NCI-H1417 (cell line): ENCODE results near the gene SCIN.
A peak's percentile ranks its signal among the peaks of the same experiment; 100 is the strongest.
"Not testable (repeated sequence)": the region's sequence is repeated elsewhere in the genome, so short reads cannot be mapped to it uniquely, and the experiment has no call there.

Experiments
- DNase-seq, 3 experiments: peaks; one replicate each; lab custom pipeline; 2025; lab: John Stamatoyannopoulos, UW

Gene SCIN

DNA sequence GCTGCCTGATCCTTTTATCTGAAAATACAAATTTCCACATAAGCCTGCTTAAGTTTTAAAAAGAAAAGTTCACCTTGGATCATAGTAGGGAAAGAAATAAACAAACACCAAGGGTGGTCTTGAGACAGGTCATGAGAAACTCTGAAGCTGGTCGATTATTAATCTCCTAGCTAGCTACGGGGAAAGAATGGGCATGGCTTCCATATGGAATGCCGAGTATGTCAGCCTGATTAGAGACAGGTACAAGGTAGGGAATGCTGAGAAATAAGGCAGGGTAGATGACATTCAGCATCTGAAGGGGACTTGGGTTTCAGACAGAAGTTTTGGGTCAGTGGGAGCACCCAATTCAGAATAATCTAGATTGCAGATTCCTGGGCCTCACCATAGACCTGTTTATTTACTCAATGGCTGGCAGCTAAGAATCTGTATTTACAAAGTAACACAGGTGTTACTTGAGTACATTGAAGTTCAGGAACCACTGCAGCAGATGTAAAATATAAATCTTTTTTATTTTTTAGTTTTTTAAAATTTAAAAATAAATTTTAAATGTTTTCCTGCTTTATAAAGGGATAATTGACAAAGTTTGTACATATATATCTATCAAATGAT is 49.0 kb downstream of the SCIN start:
- DNase-seq, result no peak

DNA sequence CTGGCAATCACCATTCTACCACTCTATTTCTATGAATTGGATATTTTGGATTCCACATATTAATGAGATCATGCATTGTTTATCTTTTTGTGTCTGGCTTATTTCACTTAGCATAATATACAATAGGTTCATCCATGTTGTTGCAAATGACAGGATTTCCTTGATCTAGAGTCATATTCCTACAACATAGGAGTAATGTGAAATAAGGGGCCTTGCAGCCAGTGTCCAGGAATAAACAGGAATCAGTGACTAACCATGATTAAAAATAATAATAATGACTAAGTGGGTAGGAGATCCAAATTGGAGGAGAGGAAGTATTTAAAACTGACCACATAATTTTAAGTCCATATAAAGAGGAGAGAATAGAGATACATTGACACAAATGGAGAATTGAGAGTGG is 49.9 kb downstream of the SCIN start:
- DNase-seq, result no peak

DNA sequence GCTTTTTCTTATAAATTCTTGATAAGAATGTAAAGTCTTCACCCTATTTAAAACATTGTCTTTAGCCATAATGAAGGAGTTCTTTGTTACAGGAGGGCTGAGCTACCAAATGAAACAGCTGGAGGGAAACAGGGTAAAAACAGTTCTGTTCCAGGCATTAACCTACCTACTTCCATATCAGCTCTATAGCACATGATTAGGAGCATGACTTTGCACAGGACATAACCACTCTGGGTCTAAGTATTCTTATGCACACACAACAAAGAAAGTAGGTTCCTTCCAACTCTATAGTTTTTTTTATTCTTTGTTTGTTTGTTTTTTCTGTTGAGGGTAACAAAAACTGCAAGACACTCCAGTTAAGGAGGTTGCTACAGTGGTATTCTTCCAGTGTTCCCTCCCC is 52.7 kb downstream of the SCIN start:
- DNase-seq, result peak in 1 of 3 experiments; percentile 39

DNA sequence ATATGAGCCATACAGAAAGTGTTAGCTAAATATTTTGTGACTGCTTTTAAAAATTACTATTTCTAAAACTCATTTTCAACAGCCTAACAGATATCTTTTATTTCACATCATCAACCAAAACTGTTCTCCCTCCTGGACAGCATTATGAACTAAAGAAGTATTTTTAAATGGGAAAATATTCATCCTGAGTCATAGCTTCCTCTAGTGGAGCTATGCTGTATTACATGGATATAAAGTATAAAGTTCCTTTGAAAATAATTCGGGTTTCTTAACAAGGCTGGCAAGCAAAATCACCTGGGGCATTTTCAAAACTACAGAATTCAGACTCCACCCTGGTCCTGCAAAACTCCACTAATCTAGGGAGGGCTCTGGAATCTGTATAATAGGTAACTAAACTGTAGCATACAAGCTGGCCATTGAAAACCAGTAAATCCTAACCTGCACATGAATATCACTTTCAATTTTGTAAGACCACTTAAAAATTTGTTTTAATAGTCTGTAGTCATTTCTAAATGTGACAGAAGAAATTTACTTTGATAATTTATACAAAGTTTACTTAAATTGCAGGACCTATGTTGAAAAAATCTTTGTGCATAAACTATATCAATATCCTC is 53.5 kb downstream of the SCIN start:
- peak; percentile 17 to 72 (median 53) for DNase-seq

DNA sequence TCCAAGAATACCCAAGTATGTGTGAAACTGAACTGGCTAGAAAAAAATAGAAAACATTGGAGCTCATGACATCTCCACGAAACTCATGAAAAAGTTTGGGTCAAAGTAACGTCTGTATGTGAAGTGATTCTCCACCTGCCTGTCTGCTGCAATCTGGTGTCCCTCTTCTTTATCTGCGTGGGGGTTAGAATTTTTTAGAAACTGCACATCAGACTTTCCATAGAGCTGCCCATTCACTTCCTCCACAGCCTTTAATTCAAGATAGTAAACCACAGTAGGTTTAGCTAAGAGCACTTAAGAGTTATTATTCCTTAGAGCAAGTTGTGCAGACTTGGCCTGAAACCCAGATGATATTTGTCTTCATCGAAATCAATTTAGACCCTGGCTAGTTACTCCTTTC is 55.3 kb downstream of the SCIN start:
- no peak for DNase-seq

DNA sequence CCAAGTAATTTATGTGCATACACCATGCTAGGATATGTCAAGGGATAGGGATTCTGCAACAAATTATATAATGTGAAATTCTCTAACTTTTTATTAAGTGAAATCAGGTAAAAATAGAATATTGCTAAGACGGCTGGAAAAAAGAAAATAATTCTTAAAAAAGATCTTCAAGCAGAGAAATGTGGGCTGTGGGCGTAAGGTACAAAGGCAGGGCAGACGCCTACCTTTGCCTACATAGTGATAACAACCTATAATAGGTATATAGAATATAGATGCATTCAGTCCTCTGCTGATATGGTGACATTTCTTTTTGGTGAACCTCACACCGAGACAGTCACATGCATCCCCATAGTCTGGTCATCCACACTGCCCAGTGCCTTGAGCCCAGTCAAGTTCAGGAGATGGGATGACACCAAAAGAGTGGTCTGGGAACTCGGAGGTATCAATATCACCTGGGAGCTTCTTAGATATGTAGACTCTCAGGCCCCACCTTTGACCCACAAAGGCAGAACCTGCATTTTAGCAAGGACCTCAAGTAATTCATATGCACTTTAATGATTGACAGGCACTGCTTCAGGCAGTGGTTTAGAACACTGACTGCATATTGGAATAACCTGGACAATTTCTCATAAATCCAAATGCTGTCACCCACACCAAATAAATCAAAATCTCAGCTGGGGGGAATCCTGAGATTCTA is 59.4 kb downstream of the SCIN start:
- peak in 1 of 3 experiments; percentile 38 for DNase-seq

DNA sequence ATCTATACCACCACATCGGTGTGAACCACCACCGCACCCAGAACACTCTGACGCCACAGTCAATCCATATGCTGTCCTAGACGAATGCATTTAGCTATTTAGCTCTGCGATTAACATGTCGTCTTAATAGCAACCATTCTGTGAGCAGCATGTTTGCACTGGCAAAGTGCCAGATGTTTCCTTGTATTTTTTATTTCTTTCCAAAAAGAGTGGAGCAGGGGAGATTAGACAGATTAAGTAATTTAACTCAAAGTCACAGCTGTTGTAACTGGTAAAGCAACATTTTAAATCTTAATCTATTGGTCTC is 59.9 kb downstream of the SCIN start:
- DNase-seq, result peak in 2 of 3 experiments; percentile 68 to 94

DNA sequence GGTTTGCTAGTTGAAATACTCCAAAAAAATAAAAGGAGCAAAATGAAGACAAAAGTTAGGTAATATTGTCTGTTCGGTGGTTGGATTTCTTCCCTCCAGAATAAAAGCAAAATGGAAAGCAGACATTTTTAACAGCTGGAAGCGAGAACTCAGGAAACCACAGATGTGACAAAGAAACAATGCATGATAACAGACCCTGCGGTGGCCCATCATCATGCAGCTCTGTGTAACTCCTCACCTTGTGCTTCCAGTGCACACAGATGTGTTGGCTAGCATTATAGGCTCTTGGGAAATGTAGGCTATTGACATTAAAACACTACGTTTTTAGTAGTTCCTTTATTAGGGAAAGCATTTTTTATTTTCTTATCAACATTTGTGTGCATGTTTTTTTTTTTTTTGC is 63.1 kb downstream of the SCIN start:
- no peak for DNase-seq

DNA sequence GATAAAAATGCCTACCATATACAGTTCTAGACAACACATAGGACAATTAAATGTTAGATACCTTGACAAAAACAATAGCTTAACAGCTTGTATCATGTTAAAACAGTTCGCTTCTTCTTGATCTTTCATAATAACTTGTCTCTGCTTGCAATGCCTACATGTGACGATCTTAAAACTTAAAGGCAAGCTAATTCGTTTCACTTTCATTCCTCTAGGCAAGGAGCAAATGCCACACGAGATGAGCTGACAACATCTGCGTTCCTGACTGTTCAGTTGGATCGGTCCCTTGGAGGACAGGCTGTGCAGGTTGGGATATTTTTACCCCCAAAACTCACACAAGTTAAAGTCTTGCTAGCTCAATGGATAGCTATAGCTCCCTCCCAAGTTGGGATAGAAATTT is 65.3 kb downstream of the SCIN start:
- DNase-seq, result no peak

DNA sequence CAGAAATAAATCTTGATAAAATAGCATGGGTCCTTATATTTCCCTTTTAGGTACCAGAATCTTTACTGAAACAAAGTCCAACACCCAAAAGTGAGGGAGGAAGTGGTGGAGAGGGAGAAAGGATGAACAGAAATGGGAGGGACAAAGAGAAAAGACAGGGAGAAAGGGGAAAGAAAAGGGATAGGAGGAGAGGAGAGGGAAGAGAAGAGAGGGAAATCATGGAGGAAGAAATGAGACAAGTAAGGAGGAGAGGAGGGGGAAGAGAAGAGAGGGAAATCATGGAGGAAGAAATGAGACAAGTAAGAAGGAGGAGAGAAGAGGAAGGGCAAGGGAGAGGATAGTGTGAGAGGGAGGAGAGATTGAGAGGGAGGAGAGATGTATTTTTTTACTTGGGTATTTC is 66.8 kb downstream of the SCIN start:
- DNase-seq, result no peak

DNA sequence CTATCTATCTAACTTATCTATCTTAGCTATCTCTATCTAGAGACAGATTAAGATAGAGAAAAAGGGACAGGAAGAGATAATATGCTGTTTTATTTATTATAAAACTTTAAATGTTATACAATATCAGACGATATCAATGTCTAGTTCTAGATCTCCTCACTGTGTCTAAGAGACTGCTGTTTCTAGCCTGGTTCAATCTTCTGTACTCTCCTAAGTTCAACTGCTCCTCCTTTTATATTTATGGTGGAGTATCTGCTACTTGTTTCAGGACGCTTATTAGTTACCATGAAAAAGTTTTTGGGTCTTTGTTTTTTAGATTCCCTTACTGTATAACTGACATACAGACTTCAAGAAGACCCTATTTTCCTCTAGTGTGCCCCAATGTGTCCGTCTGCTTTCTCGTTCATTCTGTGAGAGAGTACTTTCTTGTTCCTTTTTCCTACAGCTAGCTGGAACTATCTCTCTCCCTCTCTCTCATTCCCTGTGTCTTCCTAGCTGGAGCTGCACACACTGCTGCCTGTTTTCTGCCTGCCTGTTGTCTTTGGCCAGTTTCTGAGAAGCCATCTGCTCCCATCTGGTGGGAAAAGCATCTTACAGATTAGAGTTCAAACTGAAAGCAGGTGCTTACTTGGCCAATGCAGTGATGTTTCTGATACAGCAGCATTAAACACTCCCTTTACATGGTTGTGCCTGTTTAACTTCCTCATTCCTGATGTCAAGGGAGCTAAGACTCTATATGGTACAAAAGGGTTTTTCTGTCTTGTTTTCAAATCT is 67.5 kb downstream of the SCIN start:
- DNase-seq, result peak in 1 of 3 experiments; percentile 44

DNA sequence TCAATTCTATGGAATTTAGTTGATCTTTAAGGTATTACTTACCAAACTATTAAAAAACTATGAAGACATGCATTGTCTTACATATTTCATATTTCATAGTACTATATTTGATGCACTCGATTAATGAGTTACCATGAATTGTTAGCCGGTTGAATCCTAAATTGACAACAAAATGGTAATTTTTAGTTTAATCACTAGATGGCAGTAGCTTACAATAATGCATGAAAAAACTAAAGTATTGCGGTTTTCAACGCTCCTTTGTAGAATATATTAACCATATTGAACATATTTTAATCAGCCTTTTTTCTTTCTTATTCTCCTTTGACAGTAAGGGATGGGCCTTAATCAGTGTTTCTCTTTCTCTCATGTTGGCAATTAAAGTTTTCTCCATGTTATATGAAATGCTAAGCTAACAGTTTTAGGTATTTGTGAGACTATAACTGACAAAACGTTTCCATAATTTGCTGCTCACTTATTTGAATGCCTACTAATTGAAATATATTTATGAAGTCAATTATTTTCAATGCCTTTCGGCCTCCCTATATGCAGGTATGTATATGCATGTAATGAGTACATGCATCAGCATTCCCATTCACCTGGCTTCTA is 68.4 kb downstream of the SCIN start:
- peak in 2 of 3 experiments; percentile 63 to 73 for DNase-seq

DNA sequence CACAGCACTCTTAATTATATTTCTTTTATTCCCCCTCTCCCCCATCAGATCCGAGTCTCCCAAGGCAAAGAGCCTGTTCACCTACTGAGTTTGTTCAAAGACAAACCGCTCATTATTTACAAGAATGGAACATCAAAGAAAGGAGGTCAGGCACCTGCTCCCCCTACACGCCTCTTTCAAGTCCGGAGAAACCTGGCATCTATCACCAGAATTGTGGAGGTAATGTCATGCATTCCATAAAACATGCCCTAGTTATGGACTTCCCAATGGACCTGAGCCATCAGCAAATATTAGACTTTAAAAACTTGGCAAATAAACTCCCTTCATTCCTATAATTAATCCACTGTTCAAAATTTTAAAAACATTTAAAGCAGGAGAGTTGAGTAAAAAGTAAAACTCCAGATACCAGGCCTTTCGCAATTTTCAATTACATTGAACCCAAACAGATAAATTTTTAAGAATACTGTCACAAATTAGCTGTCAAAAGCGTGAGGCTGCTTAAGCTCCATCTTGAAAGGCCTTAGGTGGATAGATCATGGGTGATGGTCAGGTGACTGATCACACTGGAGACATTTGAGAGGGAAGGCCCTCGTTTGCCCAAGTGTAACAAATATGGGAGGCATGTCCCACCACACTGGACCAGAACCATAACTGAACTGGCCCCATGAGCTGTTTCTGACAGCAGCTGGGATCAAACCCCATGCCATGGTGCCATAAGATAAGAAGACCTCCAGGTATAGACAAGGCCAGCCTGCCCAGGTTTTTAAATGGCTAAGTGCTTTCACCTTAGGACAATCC is 70.0 kb downstream of the SCIN start:
- peak in 1 of 3 experiments; percentile 27 for DNase-seq

DNA sequence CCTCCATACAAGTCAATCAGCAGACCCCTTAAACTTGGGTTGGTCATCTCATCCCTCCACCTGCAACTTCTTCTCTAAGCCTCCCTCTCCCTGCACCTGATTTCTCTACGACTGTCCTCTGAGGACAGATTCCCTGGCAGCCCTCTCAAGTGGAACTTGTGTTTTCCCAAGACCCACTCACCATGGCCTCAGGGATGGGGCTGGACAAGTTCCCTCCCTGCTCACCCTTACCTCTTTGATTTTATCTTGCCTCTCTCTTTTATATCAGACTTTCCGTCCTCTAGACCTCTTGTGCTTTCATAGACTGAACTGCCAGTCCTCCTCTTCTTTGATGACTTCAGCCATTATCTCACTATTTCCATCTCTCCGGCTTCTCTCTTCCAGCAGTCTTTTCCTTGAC is 70.7 kb downstream of the SCIN start:
- no peak for DNase-seq

DNA sequence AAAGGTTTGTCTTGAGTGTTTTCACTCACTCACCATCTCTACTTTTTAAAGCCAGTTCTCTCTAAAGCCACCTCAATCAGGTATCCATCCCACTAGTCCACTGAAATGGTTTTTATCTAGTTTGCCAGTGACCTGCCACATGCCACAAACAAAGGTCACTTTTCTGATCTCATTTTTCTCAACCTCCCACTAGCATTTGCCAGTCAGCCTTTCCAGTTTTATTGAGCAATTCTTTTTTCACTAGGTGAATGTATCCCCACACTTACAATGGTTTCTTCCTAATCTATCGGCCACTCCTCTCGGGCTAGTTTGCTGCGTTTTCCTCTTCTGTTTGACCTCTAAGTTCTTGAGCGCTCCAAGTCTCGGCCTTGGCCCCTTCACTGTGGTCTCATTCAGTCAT is 72.0 kb downstream of the SCIN start:
- DNase-seq, result no peak

DNA sequence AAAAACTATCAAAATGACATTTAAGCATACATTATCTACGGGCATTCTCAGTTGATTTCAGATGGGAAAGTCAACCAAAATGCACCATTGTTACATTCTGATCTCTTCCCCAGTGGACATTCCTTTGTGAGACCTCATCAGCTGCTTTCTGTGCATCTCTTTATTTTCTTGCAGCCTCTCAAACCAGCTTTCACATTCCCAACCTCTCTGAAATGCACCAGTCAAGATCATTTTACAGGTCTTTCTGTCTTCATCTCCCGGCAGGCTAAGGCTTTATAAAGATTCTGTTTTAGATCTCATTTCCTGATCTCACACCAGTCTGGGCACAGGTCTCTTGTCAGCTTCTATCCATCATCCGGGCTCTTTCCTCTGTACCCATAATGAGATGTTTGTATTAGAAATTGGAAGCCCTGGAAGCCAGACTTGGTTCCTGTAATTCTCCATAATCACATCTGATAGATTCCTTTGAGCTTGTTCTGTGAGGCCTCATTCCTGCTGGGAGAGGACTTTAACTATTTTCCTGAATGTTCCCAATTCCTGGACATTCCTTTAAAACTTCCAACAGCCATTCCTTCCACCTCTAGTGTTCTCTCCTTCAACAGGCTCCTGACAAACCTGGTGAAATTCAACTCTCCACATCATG is 72.6 kb downstream of the SCIN start:
- no peak for DNase-seq

DNA sequence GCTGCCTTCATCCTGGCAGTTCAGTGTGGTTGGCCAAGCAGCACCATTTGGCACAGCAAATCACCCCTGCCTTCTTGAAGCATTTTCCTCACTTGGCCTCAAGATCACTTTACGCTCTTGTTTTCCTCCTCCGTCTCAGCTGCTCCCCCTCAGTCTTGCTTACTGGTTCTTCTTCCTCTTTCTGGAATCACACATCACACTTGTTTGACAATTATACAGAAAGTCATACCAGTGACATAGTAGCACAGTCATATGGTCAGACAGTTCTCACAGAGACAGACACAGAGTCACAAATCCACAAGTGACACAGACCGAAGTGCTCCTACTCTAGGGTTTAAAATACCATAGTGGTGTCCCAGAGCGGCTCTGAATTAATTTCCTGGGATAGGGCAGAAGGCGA is 73.1 kb downstream of the SCIN start:
- no peak for DNase-seq

DNA sequence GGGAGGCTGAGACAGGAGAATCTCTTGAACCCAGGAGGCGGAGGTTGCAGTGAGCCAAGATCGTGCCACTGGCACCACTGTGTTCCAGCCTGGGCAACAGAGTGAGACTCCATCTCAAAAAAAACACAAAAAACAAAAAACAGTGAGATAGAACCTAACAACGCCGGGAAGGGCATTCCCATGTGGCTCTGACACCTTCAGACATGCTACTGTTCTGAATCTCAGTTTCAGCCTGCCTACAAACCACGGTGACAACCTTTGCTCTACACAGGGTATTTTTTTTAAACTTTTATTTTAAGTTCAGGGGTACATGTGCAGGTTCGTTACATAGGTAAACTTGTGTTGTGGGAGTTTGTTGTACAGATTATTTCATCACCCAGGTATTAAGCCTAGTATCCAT is 74.7 kb downstream of the SCIN start:
- not testable (repeated sequence) for DNase-seq

DNA sequence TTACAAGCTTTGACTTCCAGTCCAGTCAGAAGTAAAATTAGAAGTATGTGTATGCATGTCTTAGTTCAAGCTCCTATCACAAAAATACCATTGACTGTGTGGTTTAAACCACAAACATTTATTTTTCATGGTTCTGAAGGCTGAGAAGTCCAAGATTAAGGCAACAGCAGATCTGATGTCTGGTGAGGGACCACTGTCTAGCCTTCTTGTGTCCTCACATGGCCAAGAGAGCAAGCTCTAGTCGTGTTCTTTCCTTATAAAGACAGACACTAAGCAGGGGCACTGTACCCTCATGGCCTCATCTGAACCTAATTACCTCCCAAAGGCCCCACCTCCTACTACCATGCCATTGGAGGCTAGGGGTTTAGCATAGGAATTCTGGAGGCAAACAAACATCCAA is 75.6 kb downstream of the SCIN start:
- DNase-seq, result no peak

DNA sequence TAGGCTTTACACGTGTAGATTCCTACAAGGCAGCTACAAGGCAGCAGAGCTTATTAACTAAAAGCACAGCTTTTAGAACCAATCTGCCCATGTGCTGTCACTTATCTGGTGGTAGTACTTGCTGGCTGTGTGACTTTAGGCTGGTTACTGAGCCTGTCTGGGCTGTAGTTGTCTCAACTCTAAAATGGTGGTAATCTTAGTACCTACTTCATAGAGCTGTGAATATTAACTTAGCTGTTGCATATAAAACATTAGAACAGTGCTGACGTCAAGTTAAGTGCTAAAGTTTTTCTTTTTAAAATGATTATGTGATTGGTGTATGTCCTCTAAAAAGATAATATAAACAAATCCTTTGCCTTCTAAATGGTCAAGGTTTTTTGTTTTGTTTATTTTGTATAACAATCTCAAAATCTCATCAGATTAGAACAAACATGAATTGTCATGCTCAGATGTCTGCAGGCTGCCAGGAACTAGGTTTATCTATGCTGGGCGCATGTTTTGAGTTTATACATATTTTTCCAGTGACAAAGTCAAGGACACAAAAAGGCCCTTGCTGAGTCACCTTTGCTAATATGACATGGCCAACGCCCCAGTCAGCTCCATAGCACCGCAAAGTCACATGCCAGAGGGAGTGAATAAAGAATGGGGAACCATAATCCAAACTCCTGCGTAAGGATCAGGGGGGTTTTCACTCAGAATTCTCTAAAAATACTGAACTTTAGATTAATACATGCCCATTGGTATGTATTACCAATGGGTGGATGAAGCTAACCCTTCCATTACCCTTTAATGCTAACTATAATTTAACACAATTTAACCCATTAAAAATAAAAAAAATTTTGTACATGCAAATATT is 77.1 kb downstream of the SCIN start:
- DNase-seq, result no peak
